SK-N-SH treated with all-trans-retinoic acid at 6 μM for 48 hours (cell line): ENCODE data around the gene CRYGA.

Experiments used
- ISL1 ChIP-seq: fragments of 250-450 bp; sonication (Bioruptor Pico); IDR thresholded peaks from 2 replicates; pipeline ENCODE4 v2.1.2; 2022; ENCODE audit warnings: mild to moderate bottlenecking, moderate library complexity
- TOX ChIP-seq: fragments of 250-450 bp; sonication (Bioruptor Pico); IDR thresholded peaks from 2 replicates; pipeline ENCODE4 v1.8.0; 2021; ENCODE audit warnings: mild to moderate bottlenecking, moderate library complexity, borderline replicate concordance
- ZFP3 ChIP-seq: fragments of 250-450 bp; sonication (Bioruptor Pico); IDR thresholded peaks from 2 replicates; pipeline ENCODE4 v1.5.0; 2020; ENCODE audit warnings: mild to moderate bottlenecking, moderate library complexity
- TF ChIP-seq, protein P1 (sequence below): fragments of 250-450 bp; sonication (Bioruptor Pico); IDR thresholded peaks from 2 replicates; pipeline ENCODE4 v1.5.1; 2020; ENCODE audit warnings: low read depth, mild to moderate bottlenecking, moderate library complexity

DNA sequence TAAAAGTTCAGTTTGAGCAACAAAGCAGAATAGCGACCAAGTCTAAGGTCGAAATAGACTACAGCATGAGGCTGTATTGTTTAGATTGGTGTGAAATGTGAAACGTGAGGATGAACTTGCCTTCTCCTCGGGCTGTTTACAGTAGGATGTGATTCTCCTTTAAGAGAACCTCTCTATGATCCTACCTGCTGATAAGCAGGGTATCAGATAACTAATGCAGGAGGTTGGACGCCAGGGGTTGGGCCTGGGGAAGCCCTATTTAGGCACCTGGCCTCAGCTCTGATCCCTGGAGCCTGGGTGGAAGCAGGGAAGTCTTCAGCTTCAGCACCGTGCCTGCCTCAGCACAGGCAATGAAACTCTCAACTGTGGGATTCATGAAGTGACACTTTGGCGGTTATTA lies 50.4 kb downstream of the CRYGA start:
- TF ChIP-seq ISL1 (no peak), ZFP3 (no peak), TOX (CRISPR knock-in tag) (no peak)
- TF ChIP-seq, protein P1, sequence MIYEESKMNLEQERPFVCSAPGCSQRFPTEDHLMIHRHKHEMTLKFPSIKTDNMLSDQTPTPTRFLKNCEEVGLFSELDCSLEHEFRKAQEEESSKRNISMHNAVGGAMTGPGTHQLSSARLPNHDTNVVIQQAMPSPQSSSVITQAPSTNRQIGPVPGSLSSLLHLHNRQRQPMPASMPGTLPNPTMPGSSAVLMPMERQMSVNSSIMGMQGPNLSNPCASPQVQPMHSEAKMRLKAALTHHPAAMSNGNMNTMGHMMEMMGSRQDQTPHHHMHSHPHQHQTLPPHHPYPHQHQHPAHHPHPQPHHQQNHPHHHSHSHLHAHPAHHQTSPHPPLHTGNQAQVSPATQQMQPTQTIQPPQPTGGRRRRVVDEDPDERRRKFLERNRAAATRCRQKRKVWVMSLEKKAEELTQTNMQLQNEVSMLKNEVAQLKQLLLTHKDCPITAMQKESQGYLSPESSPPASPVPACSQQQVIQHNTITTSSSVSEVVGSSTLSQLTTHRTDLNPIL (CRISPR knock-in tag) = no peak
